Measurements from ENCODE around the gene ADGRF1.
"Not testable (repeated sequence)": the region's sequence is repeated elsewhere in the genome, so short reads cannot be mapped to it uniquely, and the experiment has no call there.

The ADGRF1 gene

DNA sequence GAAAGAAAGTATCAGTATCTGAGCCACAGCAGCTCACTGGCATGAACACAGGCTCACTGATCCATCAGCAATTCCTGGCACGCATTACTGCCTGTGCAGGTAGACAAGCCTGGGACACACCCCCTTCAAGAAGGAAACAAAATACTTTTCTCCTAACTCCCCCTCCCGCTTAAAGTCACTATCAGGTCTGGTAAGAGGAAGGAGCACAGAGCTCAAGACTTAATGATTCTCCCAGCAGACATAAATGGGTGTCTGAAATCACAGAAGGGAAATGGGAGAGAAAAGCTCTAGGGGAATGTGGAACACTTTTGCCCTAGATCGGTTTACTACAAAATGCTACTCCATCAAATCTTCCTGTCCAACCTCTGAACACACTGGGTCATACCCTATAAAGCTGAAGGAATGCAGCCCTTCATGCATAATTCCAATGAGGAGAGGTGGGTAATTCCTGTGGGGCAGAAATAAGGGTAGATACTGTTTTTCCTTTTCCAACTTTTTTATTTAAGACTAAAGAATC is at the start of gene ADGRF1:
Gene ADGRF1 (minus strand): TSS at position 58 of the 517 bp plus-strand sequence. CDS start 13,271 bp downstream, outside the sequence.
- no peak for DNase-seq

GRCh38 chr6:47090881-47091280 is 48.7 kb upstream of the ADGRF1 start:
- no peak for DNase-seq

DNA sequence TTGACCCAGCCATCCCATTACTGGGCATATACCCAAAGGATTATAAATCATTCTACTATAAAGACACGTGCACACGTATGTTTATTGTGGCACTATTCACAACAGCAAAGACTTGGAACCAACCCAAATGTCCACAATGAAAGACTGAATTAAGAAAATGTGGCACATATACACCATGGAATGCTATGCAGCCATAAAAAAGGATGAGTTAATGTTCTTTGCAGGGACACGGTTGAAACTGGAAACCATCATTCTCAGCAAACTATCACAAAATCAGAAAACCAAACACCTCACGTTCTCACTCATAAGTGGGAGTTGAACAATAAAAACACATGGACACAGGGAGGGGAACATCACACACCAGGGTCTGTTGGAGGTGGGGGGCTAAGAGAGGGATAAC is 47.3 kb upstream of the ADGRF1 start:
- DNase-seq, result not testable (repeated sequence)

- no peak for DNase-seq
Observed at GRCh38 chr6:47086051-47086770, 44.1 kb upstream of the ADGRF1 start.

GRCh38 chr6:47084610-47085009 is 42.5 kb upstream of the ADGRF1 start:
- DNase-seq, result no peak

DNA sequence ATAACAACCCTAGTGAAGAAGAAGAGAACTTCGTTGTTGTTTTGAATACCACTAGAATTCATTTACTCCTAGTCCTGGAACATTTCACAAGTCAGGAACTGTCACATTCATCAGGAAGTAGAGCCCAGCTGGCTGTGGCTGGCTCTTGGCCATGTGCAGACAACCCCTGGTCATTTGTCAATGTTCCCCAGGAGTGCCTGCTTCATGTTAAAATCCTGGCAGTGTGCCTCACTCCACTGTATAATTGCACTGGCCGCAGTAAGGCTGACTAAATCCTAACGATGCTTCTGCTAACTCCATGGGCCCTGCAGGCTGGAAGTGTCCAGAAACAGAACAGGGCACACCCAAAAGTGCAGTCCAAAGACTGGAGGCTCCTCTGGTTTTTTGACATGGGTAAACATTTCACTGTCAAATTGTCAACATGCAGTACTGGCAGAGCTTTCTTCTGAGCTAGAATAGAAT is 41.5 kb upstream of the ADGRF1 start:
- no peak for DNase-seq

DNA sequence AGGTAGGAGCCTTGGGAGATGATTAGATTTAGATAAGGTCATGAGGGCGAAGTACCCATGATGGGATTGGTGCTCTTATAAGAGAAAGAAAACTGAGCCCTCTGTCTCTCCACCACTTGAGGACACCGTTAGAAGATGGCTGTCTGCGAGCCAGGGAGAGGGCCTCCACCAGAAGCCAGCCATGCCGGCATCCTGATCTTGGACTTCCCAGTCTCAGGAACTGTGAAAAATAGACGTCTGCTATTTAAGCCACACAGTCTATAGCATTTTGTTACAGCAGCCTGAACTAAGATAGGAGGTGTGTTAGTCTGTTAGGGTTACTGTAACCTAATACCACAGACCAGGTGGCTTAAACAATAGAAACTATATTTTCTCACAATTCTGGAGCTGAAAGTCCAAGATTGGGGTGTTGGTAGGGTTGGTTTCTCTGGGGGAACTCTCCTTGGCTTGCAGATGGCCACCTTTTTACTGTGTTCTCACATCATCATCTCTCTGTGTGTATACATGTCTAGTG is 38.0 kb upstream of the ADGRF1 start:
- DNase-seq, result no peak

DNA sequence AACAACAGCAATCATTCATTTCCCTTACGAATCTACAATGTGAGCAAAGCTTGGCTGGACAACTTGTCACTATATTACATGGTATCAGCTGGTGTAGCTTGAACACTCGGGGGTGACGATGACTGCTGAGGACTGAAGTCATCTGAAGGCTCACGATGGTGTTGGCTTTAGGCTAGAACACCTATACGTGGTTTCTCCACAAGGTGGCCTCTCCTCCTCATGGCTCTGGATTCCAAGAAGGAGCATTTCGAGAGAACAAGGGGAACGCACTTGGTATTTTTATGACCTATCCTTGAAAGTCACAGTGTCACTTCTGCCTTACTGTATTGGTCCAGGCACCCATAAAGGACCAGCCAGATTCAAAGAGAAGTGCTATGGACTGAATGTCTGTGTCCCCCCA is 37.5 kb upstream of the ADGRF1 start:
- DNase-seq, result no peak

- DNase-seq, result no peak
Observed at GRCh38 chr6:47078991-47079390, 36.9 kb upstream of the ADGRF1 start.

DNA sequence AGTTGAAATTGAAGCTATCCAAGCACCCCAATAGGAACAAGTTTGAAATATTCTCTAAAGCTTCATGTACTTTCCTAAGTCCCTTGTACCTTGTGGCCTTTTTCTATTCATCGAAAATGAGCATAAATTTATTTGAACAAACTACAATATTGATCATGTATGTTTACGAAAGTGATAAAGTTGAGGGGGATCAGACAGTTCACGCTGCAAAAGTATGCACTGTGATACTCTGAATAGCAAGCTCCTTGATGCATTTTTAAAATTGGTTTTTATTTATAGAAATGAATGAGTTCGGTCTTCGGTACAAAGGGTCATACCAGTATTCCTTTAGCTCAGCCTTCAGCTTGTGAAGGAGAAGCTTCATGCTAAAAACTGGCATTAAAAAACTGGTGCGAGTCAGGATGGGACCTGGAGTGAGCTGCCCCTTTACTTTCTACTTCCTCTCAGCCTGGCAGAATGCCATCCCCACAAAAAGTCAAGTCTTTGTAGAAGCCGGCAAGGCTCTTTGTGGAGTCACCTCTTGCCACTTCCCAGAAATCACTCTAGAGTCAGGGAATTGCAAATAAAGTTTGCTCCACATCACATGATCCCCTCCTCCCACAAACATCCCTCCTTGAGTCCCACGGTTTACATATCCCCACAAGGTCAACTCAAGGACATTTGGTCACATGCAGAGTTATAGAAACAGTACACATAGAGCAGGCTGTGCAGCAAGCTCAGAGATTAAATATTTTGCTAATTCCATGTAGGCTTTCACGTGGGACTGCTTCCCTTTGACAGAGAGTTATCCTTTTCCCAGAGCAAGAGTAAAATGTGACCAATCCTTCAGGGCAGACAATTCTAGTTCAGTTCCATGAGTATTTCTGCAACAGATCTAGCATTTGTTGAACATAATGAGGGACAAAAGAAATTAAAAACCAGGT is 34.6 kb upstream of the ADGRF1 start:
- no peak for DNase-seq

DNA sequence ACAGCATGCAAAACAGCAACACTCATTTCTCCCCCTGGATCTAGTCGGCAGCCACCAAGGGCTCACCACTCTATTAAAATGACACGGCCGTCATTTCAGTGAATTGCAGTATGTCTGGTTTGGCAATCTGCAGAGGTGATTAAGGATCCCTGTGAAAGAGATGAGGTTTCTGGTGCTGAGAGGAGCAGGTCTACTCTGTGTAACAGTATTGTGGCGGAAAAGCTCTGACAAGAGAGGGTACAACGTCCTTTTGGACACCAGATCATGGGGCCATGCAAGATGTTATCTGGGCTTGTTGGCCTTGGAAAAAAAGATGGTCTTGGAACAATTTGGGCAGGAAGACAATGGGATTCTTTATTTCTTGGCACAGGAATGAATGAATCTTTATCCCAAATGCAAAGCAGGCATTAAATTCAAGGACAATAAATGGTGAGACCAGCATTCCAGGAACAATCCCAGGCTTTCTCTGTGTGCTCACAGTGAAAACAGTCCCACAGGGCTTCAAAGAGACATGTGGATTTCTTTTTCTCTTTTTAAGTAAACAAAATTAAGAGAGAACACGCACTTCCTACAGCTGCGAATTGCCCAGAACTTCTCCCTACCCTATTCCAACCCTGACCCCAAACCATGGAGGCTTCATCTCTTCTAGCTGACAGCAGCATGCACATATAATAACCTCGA is 33.7 kb upstream of the ADGRF1 start:
- DNase-seq, result no peak

DNA sequence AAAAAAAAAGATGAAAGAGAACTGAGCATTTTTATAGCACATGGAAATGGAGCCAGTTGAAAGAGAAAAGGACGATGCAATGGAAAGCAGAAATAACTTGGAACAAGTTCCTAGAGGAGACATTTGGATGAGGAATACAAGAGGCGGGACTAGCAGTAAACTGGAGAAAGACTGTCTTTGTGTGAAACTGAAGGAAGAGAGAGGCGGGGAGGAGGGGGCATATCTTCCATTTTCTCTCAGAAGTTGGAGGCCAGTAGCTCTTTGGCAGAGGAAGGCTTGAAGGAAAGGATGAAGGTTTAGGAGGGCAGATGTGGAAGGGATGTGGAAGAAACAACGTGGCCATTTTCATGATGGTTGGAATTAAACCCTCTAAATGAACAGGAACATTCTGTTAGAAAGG is 33.0 kb upstream of the ADGRF1 start:
- DNase-seq, result no peak

- no peak for DNase-seq
Observed at GRCh38 chr6:47073125-47074110, 31.3 kb upstream of the ADGRF1 start.

GRCh38 chr6:47072667-47073066 is 30.5 kb upstream of the ADGRF1 start:
- DNase-seq, result no peak

DNA sequence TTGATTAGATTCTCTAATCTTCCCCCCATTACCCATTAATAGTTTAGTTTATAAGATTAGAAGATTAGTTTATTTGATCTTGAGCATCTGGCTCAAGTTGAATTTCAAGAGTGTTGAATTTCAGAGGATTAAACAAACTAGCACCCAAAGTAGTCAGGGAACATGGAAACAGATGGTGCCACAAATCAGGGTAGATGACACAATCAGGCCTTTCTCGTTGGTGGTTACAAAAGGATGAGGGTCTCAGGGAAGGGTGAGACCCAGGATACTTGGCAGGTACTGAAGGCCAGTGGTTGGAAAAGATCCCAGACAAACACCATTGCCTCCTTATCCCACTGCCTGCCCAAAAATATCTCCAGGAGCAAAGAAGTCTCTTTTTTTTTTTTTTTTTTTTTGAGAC is 29.5 kb upstream of the ADGRF1 start:
- DNase-seq, result no peak

DNA sequence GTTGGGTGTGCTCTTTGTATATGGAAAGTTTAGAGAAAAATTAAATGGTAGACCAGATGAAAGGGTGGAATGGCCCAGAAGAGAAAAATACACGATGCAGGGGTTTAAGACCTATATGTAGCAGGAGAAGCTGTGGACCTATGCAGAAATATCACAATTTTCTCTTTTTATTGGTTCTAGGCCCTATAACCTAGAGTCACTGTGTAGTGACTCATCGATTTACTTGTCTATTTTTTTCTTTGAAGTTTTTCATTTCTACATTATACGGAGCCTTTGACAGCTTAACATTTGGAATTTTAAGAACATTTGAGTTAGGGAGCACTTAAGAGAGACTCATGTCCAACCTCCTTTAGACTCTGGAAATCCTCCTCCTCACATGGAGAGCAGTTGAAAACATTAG is 28.3 kb upstream of the ADGRF1 start:
- DNase-seq, result no peak

DNA sequence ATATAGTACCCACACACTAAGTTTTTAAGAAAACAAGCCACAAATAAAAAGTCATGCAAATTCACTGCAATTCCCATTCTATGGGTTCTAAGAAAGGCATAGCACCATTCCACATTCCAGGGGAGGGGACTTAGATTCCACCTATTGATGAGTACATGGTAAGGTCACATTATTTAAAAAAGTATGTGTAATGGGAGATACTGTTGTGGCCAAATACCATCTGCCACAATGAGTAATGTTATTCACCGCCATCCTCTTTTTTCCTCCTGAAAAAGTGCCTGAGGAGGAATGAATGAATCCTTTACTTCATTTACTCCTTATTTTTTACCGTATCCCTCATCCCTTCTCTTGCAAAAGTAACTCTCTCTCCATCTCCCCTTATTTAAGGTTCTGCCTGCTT is 27.0 kb upstream of the ADGRF1 start:
- DNase-seq, result no peak

- DNase-seq, result no peak
Observed at GRCh38 chr6:47066418-47066817, 24.3 kb upstream of the ADGRF1 start.

GRCh38 chr6:47064274-47064673 is 22.1 kb upstream of the ADGRF1 start:
- no peak for DNase-seq

GRCh38 chr6:47062346-47062745 is 20.2 kb upstream of the ADGRF1 start:
- DNase-seq, result no peak
